H1 (cell line): ENCODE data around the gene PTCH1. TPM values are rescaled to one million over a fixed set of nuclear protein-coding genes. Genes with fewer than 3 reads are reported as not detected.

Experiments used
- ASH2L ChIP-seq: fragments of 200-600, 300-600 bp; sonication (generic); IDR thresholded peaks from one replicate; pipeline ENCODE4 v1.7.1; 2017; ENCODE audit warnings: low read length
- ATF2 ChIP-seq: IDR thresholded peaks from 2 replicates; pipeline ENCODE4 v1.6.1; 2012; ENCODE audit warnings: low read length, inconsistent platforms
- ATF3 ChIP-seq: IDR thresholded peaks from 2 replicates; pipeline ENCODE4 v1.6.1; 2011; ENCODE audit warnings: low read depth, mild to moderate bottlenecking, low read length; ENCODE audit not compliant: insufficient read depth
- EZH2 ChIP-seq: fragments of 200-600 bp; sonication (generic); IDR thresholded peaks from 2 replicates; pipeline ENCODE4 v1.7.1; 2012; ENCODE audit warnings: low read depth, mild to moderate bottlenecking, moderate library complexity, low read length, inconsistent platforms; ENCODE audit not compliant: severe bottlenecking
- KDM4A ChIP-seq: IDR thresholded peaks from one replicate; pipeline ENCODE4 v1.7.1; 2012; ENCODE audit warnings: low read depth, mild to moderate bottlenecking, moderate library complexity, low read length, inconsistent platforms; ENCODE audit not compliant: severe bottlenecking
- NANOG ChIP-seq: IDR thresholded peaks from 2 replicates; pipeline ENCODE4 v1.6.1; 2011; ENCODE audit warnings: low read length, low read depth, mild to moderate bottlenecking, inconsistent platforms; ENCODE audit not compliant: insufficient read depth, poor library complexity, severe bottlenecking
- POU5F1 ChIP-seq: IDR thresholded peaks from 2 replicates; pipeline ENCODE4 v1.6.1; 2011; ENCODE audit warnings: low read depth, mild to moderate bottlenecking, low read length, moderate library complexity
- RBBP5 ChIP-seq: IDR thresholded peaks from 2 replicates; pipeline ENCODE4 v1.7.1; 2012; ENCODE audit warnings: low read depth, mild to moderate bottlenecking, inconsistent platforms, low read length, moderate library complexity, borderline replicate concordance
- RFX5 ChIP-seq: IDR thresholded peaks from 2 replicates; pipeline ENCODE4 v1.6.1; 2011; ENCODE audit warnings: low read depth, low read length, improper control_type of control experiment, borderline replicate concordance
- SIN3A ChIP-seq, 2 experiments: IDR thresholded peaks in 1 of 2; conservative IDR thresholded peaks in 1 of 2; 2 replicates each; pipeline ENCODE4 v1.6.1; 2011 to 2012; ENCODE audit warnings: low read length in 2 of 2, improper control_type of control experiment in 1 of 2, low read depth in 1 of 2, mild to moderate bottlenecking in 1 of 2
- SP1 ChIP-seq: IDR thresholded peaks from 2 replicates; pipeline ENCODE4 v1.6.1; 2011; ENCODE audit warnings: low read depth, low read length
- TAF1 ChIP-seq: IDR thresholded peaks from 2 replicates; pipeline ENCODE4 v1.6.1; 2011; ENCODE audit warnings: mild to moderate bottlenecking, low read depth, low read length
- TAF7 ChIP-seq: optimal IDR thresholded peaks from 2 replicates; pipeline ENCODE3; 2011; ENCODE audit warnings: low read depth, mild to moderate bottlenecking, inconsistent platforms, low read length, moderate library complexity, borderline replicate concordance
- ZNF274 ChIP-seq: IDR thresholded peaks from 2 replicates; pipeline ENCODE4 v1.7.0; 2012; ENCODE audit warnings: low read length, borderline replicate concordance; ENCODE audit errors: extremely low read depth
- polyA plus RNA-seq, 7 experiments: library from polyadenylated mRNA; depleted of rRNA in 3 of 7; stranded (reverse) in 5 of 7; unstranded in 2 of 7; fragments of >200 nt in 5 of 7; fragments of 200-250 nt in 2 of 7; gene quantifications; 1 replicate in 5 of 7; 2 replicates in 1 of 7; 4 replicates in 1 of 7; pipeline versions ENCODE4 v1.2.1 to v1.2.3, GENCODE V29; 2011 to 2013; ENCODE audit warnings: missing spikeins in 2 of 7, mixed read lengths in 2 of 7
- total RNA-seq: library from RNA; stranded (reverse); fragmentation: NEBNext Ultra II Directional; extraction: Animal tissue kit (Norgen Biotek cat#: 25700); gene quantifications from 2 replicates; pipeline ENCODE4 v1.2.1, GENCODE V29; 2021

PTCH1 gene
- total and polyA plus RNA-seq, 2 of the 8 experiments (the other 6 are each of a cell fraction or from before 2014, with no cell fraction given): 6.4 to 34.1 TPM

GRCh38 chr9:95510709-95511615 lies 5.8 kb downstream of the PTCH1 start (continued):
- TF ChIP-seq ZNF274: no peak
- TF ChIP-seq TAF1: peak; percentile 72; the same call in 1 of the 2 replicates
- TF ChIP-seq KDM4A: peak; percentile 96
- TF ChIP-seq POU5F1: no peak
- TF ChIP-seq ATF3: peak; percentile 70; the same call in 1 of the 2 replicates
- TF ChIP-seq ASH2L: peak; percentile 87
- TF ChIP-seq SIN3A (conservative IDR thresholded peaks at IDR 0.05 in 1 of 2, IDR thresholded peaks at IDR 0.05 in 1 of 2; ENCODE audit: low read depth in 1 of 2, low read length in 2 of 2): peak; percentile 26 to 50; a peak in 1 of 4 replicates
- peak; percentile 29 for TF ChIP-seq TAF7
- TF ChIP-seq ATF2: no peak
- TF ChIP-seq EZH2: no peak
- TF ChIP-seq RFX5: no peak
- TF ChIP-seq SP1: no peak
- TF ChIP-seq NANOG: no peak
- peak; percentile 59; the same call in 1 of the 2 replicates for TF ChIP-seq RBBP5
